NCI-H2196 treated with DMSO at 0.1 percent for 48 hours (cell line): Measurements from ENCODE around the gene PLPP4.

Experiments
- DNase-seq: peaks from one replicate; lab custom pipeline; 2025; ENCODE audit not compliant: unreplicated experiment; lab: John Stamatoyannopoulos, UW

The PLPP4 gene

DNA sequence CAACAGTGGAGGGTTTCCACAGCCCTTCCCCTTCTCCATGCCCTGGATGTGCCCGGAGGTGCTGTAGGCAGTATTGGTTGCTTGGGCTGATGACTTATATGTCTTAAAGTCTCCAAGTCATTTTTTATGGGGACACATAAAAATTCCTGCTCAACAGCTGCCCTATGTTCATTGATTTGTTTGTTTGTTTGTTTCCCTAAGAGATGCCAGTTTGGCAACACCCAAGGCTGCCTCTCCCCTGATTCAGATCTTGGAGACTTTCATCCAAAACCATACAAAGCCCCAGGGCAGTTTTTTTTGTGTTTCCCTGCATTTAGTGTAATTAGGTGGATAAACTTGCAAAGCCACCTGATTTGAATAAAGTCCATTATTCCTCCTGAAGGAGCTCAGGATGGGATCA is 115.3 kb downstream of the PLPP4 start:
- no peak for DNase-seq

- DNase-seq, result no peak
Observed at GRCh38 chr10:120573355-120573754, 116.3 kb downstream of the PLPP4 start.

DNA sequence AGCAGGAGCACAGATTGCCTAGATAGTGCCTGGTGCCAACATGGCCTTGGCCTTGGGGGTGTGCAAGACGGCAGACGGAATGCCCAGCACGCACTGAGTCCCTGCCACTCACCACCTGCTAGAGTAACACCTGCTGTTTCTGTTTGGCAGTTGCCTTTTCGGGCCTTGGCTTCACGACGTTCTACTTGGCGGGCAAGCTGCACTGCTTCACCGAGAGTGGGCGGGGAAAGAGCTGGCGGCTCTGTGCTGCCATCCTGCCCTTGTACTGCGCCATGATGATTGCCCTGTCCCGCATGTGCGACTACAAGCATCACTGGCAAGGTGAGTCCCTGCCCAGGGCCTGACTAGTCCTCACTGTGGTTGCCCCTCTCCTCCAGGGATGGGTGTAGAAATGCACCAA is 118.0 kb downstream of the PLPP4 start:
- DNase-seq, result no peak

GRCh38 chr10:120575411-120575810 is 118.4 kb downstream of the PLPP4 start:
- no peak for DNase-seq

DNA sequence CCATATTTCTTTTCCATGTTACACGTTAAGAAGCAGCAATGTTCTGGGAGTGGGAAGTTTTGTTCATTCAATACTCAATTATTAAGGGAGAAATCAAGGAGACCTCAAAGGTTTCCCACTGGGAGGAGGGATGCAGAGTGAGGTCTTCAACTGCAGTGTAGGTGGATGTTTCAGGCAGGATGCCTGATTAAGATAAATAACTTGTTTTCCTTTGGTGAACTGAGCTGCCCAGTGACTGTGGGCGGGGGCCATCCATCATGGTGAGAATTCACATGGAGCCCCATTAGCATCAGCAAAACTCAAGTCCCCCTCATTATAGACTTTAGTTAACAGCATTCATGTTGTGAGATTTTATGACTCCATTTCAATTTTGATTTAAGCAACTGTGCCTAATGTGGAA is 121.1 kb downstream of the PLPP4 start:
- no peak for DNase-seq

DNA sequence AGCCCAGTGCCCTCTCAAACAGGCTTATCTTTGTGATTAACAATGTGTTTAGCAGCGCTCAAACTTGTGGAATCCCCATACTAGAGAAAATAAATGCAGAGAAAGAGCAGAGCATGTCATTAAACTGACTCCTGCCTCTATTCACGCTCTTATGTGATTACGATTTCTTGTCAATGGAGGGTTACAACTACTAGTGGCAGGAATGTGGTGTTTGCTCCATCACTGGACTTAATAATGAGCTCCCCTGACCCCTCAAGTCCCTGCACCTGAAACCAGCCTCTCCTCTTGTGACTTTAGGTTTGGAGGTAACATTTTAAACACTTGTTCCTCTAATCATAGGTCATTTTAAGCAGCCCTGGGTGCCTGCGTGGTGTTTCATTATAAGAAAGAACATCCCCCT is 121.9 kb downstream of the PLPP4 start:
- no peak for DNase-seq

- DNase-seq, result no peak
Observed at GRCh38 chr10:120580918-120581895, 124.2 kb downstream of the PLPP4 start.

DNA sequence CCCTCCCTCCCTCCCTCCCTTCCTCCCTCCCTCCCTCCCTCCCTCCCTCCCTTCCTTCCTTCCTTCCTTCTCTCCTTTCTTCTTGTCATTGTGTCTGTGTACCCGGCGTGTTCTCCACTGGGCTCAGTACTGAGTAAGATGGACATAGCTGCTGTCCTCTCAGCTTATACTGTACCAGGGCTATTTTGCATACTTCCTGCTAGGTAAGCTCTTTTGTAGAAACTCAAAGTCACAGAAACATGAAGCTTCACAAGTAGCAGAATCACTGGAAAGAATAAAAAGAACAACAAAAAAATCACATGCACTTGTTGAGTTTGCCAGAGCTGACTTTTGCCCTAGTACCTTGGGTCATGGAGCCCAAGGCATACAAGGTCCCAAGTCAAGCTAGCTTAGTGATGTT is 125.7 kb downstream of the PLPP4 start:
- no peak for DNase-seq

GRCh38 chr10:120583424-120584108 is 126.5 kb downstream of the PLPP4 start:
- no peak for DNase-seq

GRCh38 chr10:120584786-120585185 is 127.8 kb downstream of the PLPP4 start:
- DNase-seq, result no peak

DNA sequence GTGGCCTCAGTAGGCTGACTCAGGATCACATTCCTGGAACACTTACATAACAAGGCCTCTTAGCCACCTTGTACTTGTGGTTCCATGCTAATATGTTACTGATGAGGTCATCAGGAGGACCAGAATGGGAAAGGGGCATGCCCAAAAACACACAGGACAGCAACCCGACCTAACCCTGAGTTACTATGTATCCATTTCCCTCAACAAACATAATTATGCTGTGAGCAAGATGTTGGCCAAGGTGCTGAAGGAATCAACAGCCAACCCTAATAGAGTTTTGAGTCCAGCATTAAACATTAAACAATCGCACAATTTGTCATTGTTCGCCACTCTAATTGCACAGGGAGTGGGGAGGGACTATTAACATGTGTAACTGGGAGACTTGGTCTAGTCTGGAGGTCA is 129.4 kb downstream of the PLPP4 start:
- no peak for DNase-seq

DNA sequence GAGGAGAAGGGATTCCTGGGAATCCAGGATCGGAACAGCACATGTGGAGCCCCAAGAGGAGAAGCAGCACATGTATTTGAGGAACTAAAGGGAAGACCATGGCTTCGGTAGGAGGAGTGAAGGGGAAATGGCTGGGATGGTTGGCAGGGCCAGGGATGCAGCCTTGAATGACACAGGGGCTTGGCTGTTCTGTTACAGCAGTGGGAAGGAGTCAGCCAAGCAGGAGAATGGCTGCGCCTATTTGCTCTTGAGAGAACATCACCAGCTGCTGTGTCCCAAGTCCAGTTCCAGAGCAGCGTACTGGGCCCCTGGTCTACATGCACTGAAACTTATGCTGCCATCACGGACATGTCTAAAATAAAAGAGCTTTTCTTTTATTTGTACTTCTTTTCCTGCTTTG is 130.0 kb downstream of the PLPP4 start:
- DNase-seq, result no peak

DNA sequence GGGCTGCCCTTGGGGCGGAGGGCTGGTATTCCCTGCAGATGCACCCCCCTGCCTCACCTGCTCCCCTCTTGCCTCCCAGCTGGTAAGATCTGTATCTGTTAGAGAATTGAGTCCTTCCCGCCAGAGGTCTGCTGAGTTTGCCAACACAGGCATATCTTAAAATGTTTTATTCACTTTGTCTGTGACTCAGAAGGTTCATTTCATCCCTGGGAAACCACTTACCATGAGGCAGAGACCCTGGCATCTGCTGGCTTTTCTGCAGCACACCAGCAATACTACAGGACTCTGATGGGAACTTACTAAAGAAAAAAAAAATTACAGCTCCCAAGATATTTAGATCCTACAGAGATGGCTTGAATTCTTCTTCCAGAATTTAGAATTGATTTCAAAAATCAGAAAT is 131.3 kb downstream of the PLPP4 start:
- DNase-seq, result no peak

- no peak for DNase-seq
Observed at GRCh38 chr10:120593693-120594092, 136.7 kb downstream of the PLPP4 start.

- DNase-seq, result no peak
Observed at GRCh38 chr10:120597902-120598301, 140.9 kb downstream of the PLPP4 start.

- DNase-seq, result no peak
Observed at GRCh38 chr10:120598386-120598785, 141.4 kb downstream of the PLPP4 start.

DNA sequence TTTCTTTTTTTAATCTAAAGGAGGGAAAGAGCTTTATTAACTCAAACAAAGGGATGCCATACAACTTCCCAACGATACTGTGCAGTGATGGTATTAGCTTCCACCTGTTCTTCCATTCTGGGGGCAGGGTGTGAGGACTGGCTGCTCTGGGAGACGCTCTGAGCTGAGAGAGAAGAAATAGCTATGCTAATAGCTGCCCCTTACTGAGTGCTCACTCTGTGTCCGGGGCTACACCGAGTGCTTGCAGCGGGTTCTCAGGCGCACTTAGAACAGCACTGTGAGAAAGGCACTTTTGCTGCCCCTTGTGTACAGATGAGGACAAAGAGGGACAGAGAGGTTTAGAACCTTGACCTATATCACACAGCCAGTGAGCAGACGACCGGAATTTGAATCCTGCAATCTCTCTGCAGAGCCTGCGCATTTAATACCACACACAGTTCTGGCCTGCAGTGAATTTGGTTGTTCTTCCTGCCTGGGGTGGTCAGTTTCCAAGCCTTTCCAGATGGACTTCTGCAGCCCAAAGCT is 142.2 kb downstream of the PLPP4 start:
- DNase-seq, result no peak

DNA sequence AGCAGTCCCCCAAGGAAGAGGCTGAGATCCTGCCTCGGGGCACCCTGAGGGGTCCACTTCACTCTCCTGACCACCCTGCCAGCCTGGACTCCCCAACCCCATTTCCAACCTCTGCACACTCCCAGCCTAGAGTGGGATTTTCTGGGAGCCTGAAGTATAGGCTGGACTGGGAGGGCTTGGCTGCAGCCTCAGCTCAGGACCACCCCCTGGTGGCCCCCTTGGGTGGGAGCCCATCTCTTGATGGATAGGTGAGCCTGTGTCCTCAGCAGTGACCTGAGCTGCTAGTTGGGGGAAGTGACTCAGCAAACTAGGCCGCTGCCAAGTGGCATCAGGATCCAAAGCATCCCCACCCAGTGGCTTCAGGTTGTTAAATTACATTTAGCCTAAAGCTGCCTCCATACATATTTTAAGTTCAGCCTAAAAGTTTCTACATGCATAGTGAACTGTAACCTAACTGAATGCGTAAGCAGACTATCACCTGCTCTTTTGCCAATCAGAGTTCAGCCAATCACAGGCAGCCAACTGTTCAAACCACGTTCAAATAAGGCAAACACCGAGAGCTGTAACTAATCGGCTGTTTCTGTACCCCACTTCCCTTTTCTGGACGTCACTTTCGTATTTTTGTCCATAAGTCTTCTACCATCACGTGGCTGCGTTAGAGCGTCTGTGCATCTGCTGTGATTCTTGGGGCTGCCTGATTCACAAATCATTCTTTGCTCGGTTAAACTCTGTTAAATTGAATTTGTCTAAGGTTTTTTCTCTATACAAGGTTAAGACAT is 144.0 kb downstream of the PLPP4 start:
- DNase-seq, result no peak

- no peak for DNase-seq
Observed at GRCh38 chr10:120601999-120602398, 145.0 kb downstream of the PLPP4 start.

- DNase-seq, result no peak
Observed at GRCh38 chr10:120605410-120605809, 148.4 kb downstream of the PLPP4 start.

GRCh38 chr10:120606051-120606764 is 149.2 kb downstream of the PLPP4 start:
- DNase-seq, result no peak
